Measurements from ENCODE around the gene CMTM4.

The CMTM4 gene

GRCh38 chr16:66650707-66651473, 45.7 kb downstream of the CMTM4 start:
- H3K4me1 ChIP-seq (ENCODE audit: control insufficient read depth, insufficient read depth, low read length), result peaks cover 12% of the 10 kb centered on the region
- no peaks in the 10 kb centered on the region for H3K9me3 ChIP-seq (ENCODE audit: control insufficient read depth, insufficient read depth, low read length)
- no peak overlapping the region for H3K9ac ChIP-seq (ENCODE audit: low read depth, low read length)
- peak overlapping the region; percentile 38 for H3K4me3 ChIP-seq (ENCODE audit: low read depth, low read length)
- H3K36me3 ChIP-seq (ENCODE audit: control insufficient read depth, insufficient read depth, low read length), result no peaks in the 10 kb centered on the region
- no peaks in the 10 kb centered on the region for H3K27me3 ChIP-seq (ENCODE audit: control insufficient read depth, insufficient read depth, low read length)

GRCh38 chr16:66649636-66650205, 46.8 kb downstream of the CMTM4 start:
- Histone ChIP-seq H3K4me3 (ENCODE audit: low read depth, low read length) (no peak overlapping the region), H3K9me3 (ENCODE audit: control insufficient read depth, insufficient read depth, low read length) (no peaks in the 10 kb centered on the region), H3K9ac (ENCODE audit: low read depth, low read length) (no peak overlapping the region), H3K4me1 (ENCODE audit: control insufficient read depth, insufficient read depth, low read length) (peaks cover 12% of the 10 kb centered on the region), H3K36me3 (ENCODE audit: control insufficient read depth, insufficient read depth, low read length) (no peaks in the 10 kb centered on the region), H3K27me3 (ENCODE audit: control insufficient read depth, insufficient read depth, low read length) (no peaks in the 10 kb centered on the region)

GRCh38 chr16:66649167-66649566, 47.4 kb downstream of the CMTM4 start:
- no peaks in the 10 kb centered on the region for H3K36me3 ChIP-seq (ENCODE audit: control insufficient read depth, insufficient read depth, low read length)
- H3K27me3 ChIP-seq (ENCODE audit: control insufficient read depth, insufficient read depth, low read length), result no peaks in the 10 kb centered on the region
- no peaks in the 10 kb centered on the region for H3K9me3 ChIP-seq (ENCODE audit: control insufficient read depth, insufficient read depth, low read length)
- H3K9ac ChIP-seq (ENCODE audit: low read depth, low read length), result no peak overlapping the region
- peaks cover 12% of the 10 kb centered on the region for H3K4me1 ChIP-seq (ENCODE audit: control insufficient read depth, insufficient read depth, low read length)
- H3K4me3 ChIP-seq (ENCODE audit: low read depth, low read length), result no peak overlapping the region

GRCh38 chr16:66647866-66648265, 48.7 kb downstream of the CMTM4 start:
- Histone ChIP-seq H3K4me1 (ENCODE audit: control insufficient read depth, insufficient read depth, low read length) (peaks cover 12% of the 10 kb centered on the region), H3K36me3 (ENCODE audit: control insufficient read depth, insufficient read depth, low read length) (no peaks in the 10 kb centered on the region), H3K4me3 (ENCODE audit: low read depth, low read length) (no peak overlapping the region), H3K9ac (ENCODE audit: low read depth, low read length) (no peak overlapping the region), H3K27me3 (ENCODE audit: control insufficient read depth, insufficient read depth, low read length) (no peaks in the 10 kb centered on the region), H3K9me3 (ENCODE audit: control insufficient read depth, insufficient read depth, low read length) (no peaks in the 10 kb centered on the region)

- H3K9ac ChIP-seq (ENCODE audit: low read depth, low read length), result no peak overlapping the region
- H3K4me1 ChIP-seq (ENCODE audit: control insufficient read depth, insufficient read depth, low read length), result peaks cover 11% of the 10 kb centered on the region
- H3K9me3 ChIP-seq (ENCODE audit: control insufficient read depth, insufficient read depth, low read length), result no peaks in the 10 kb centered on the region
- no peaks in the 10 kb centered on the region for H3K27me3 ChIP-seq (ENCODE audit: control insufficient read depth, insufficient read depth, low read length)
- H3K36me3 ChIP-seq (ENCODE audit: control insufficient read depth, insufficient read depth, low read length), result no peaks in the 10 kb centered on the region
- H3K4me3 ChIP-seq (ENCODE audit: low read depth, low read length), result no peak overlapping the region
Measured at GRCh38 chr16:66641387-66641786, 55.2 kb downstream of the CMTM4 start.

- Histone ChIP-seq H3K36me3 (ENCODE audit: control insufficient read depth, insufficient read depth, low read length) (no peaks in the 10 kb centered on the region), H3K4me3 (ENCODE audit: low read depth, low read length) (no peak overlapping the region), H3K4me1 (ENCODE audit: control insufficient read depth, insufficient read depth, low read length) (peaks cover 11% of the 10 kb centered on the region), H3K27me3 (ENCODE audit: control insufficient read depth, insufficient read depth, low read length) (no peaks in the 10 kb centered on the region), H3K9ac (ENCODE audit: low read depth, low read length) (no peak overlapping the region), H3K9me3 (ENCODE audit: control insufficient read depth, insufficient read depth, low read length) (no peaks in the 10 kb centered on the region)
Measured at GRCh38 chr16:66640724-66641314, 55.7 kb downstream of the CMTM4 start.

GRCh38 chr16:66639091-66639885, 57.3 kb downstream of the CMTM4 start:
- Histone ChIP-seq H3K9ac (ENCODE audit: low read depth, low read length) (no peak overlapping the region), H3K4me1 (ENCODE audit: control insufficient read depth, insufficient read depth, low read length) (peaks cover 11% of the 10 kb centered on the region), H3K36me3 (ENCODE audit: control insufficient read depth, insufficient read depth, low read length) (peaks cover 3% of the 10 kb centered on the region), H3K27me3 (ENCODE audit: control insufficient read depth, insufficient read depth, low read length) (no peaks in the 10 kb centered on the region), H3K9me3 (ENCODE audit: control insufficient read depth, insufficient read depth, low read length) (no peaks in the 10 kb centered on the region), H3K4me3 (ENCODE audit: low read depth, low read length) (no peak overlapping the region)

- no peaks in the 10 kb centered on the region for H3K27me3 ChIP-seq (ENCODE audit: control insufficient read depth, insufficient read depth, low read length)
- H3K4me3 ChIP-seq (ENCODE audit: low read depth, low read length), result no peak overlapping the region
- peaks cover 11% of the 10 kb centered on the region for H3K4me1 ChIP-seq (ENCODE audit: control insufficient read depth, insufficient read depth, low read length)
- peaks cover 3% of the 10 kb centered on the region for H3K36me3 ChIP-seq (ENCODE audit: control insufficient read depth, insufficient read depth, low read length)
- no peak overlapping the region for H3K9ac ChIP-seq (ENCODE audit: low read depth, low read length)
- no peaks in the 10 kb centered on the region for H3K9me3 ChIP-seq (ENCODE audit: control insufficient read depth, insufficient read depth, low read length)
Measured at GRCh38 chr16:66637806-66638205, 58.7 kb downstream of the CMTM4 start.

- H3K27me3 ChIP-seq (ENCODE audit: control insufficient read depth, insufficient read depth, low read length), result no peaks in the 10 kb centered on the region
- H3K4me1 ChIP-seq (ENCODE audit: control insufficient read depth, insufficient read depth, low read length), result peaks cover 11% of the 10 kb centered on the region
- peaks cover 3% of the 10 kb centered on the region for H3K36me3 ChIP-seq (ENCODE audit: control insufficient read depth, insufficient read depth, low read length)
- no peak overlapping the region for H3K9ac ChIP-seq (ENCODE audit: low read depth, low read length)
- no peak overlapping the region for H3K4me3 ChIP-seq (ENCODE audit: low read depth, low read length)
- no peaks in the 10 kb centered on the region for H3K9me3 ChIP-seq (ENCODE audit: control insufficient read depth, insufficient read depth, low read length)
Measured at GRCh38 chr16:66636199-66636598, 60.3 kb downstream of the CMTM4 start.

- H3K4me1 ChIP-seq (ENCODE audit: control insufficient read depth, insufficient read depth, low read length), result peaks cover 11% of the 10 kb centered on the region
- no peak overlapping the region for H3K9ac ChIP-seq (ENCODE audit: low read depth, low read length)
- no peak overlapping the region for H3K4me3 ChIP-seq (ENCODE audit: low read depth, low read length)
- H3K27me3 ChIP-seq (ENCODE audit: control insufficient read depth, insufficient read depth, low read length), result no peaks in the 10 kb centered on the region
- peaks cover 3% of the 10 kb centered on the region for H3K36me3 ChIP-seq (ENCODE audit: control insufficient read depth, insufficient read depth, low read length)
- H3K9me3 ChIP-seq (ENCODE audit: control insufficient read depth, insufficient read depth, low read length), result no peaks in the 10 kb centered on the region
Measured at GRCh38 chr16:66635406-66635805, 61.1 kb downstream of the CMTM4 start.

GRCh38 chr16:66634527-66635196, 61.9 kb downstream of the CMTM4 start:
- Histone ChIP-seq H3K4me3 (ENCODE audit: low read depth, low read length) (no peak overlapping the region), H3K27me3 (ENCODE audit: control insufficient read depth, insufficient read depth, low read length) (no peaks in the 10 kb centered on the region), H3K9me3 (ENCODE audit: control insufficient read depth, insufficient read depth, low read length) (no peaks in the 10 kb centered on the region), H3K9ac (ENCODE audit: low read depth, low read length) (no peak overlapping the region), H3K36me3 (ENCODE audit: control insufficient read depth, insufficient read depth, low read length) (peaks cover 3% of the 10 kb centered on the region), H3K4me1 (ENCODE audit: control insufficient read depth, insufficient read depth, low read length) (peaks cover 10% of the 10 kb centered on the region)

Measured in iPS-15b (cell line).